ENCODE data around the gene KIAA1191. TPM values are rescaled to one million over a fixed set of nuclear protein-coding genes. Genes with fewer than 3 reads are reported as not detected.
A peak's percentile ranks its signal among the peaks of the same experiment; 100 is the strongest.

The KIAA1191 gene
- total RNA-seq, 1 experiment from 2014 or later: 128 TPM

- Histone ChIP-seq H2BK20ac (ENCODE audit: low read depth, low read length, poor library complexity, severe bottlenecking) (no peak overlapping the region), H3K23ac (ENCODE audit: insufficient read length, low read depth, low read length) (no peak overlapping the region), H3T11ph (ENCODE audit: low read length) (no peak overlapping the region), H4K8ac (replicated peaks; ENCODE audit: insufficient read length, low read depth, low read length) (no peak overlapping the region), H4K20me1 (ENCODE audit: control insufficient read depth, insufficient read depth, insufficient read length) (no peaks in the 10 kb centered on the region), H3K27me3 (ENCODE audit: insufficient read depth, low read length) (no peaks in the 10 kb centered on the region), H3K79me2 (ENCODE audit: insufficient read depth, low read length) (no peaks in the 10 kb centered on the region), H2BK12ac (ENCODE audit: insufficient read length, low read depth, low read length) (no peak overlapping the region), H3K79me1 (ENCODE audit: insufficient read depth, low read depth, low read length, poor library complexity, severe bottlenecking) (no peaks in the 10 kb centered on the region), H3K23me2 (ENCODE audit: insufficient read length, low read depth, low read length, poor library complexity, severe bottlenecking) (no peaks in the 10 kb centered on the region), H4K5ac (ENCODE audit: insufficient read length, low read depth, low read length) (no peak overlapping the region), H3K18ac (ENCODE audit: insufficient read length, low read depth, low read length) (no peak overlapping the region), H3K9ac (ENCODE audit: extremely low read depth, insufficient read length, low read length) (no peak overlapping the region), H4K91ac (ENCODE audit: insufficient read length, low read depth, low read length) (no peak overlapping the region), H2BK5ac (ENCODE audit: insufficient read length, low read length) (no peak overlapping the region), H3K56ac (ENCODE audit: insufficient read length, low read depth, low read length) (peak overlapping the region; percentile 18), H3K4me2 (ENCODE audit: insufficient read depth, insufficient read length, low read length) (no peak overlapping the region), H2AK5ac (ENCODE audit: insufficient read length, low read length) (no peak overlapping the region), H3K9me3 (ENCODE audit: control insufficient read depth, low read depth, low read length) (no peaks in the 10 kb centered on the region), H2AFZ (ENCODE audit: low read length) (no peak overlapping the region), H3K14ac (ENCODE audit: insufficient read depth, low read length) (no peak overlapping the region), H2BK120ac (ENCODE audit: low read depth, low read length, poor library complexity, severe bottlenecking) (no peak overlapping the region), H3K4ac (ENCODE audit: low read depth, low read length) (no peak overlapping the region), H3K4me1 (ENCODE audit: insufficient read depth, low read length) (no peaks in the 10 kb centered on the region), H3K27ac (ENCODE audit: insufficient read length, low read depth, low read length) (no peak overlapping the region), H2BK15ac (ENCODE audit: low read depth, low read length) (no peak overlapping the region)
- no peak for TF ChIP-seq CTCF (conservative IDR thresholded peaks at IDR 0.05)
- Mint-ChIP-seq H3K9me3 (no peaks in the 10 kb centered on the region), H3K27ac (peak overlapping the region in 1 of 3 experiments; percentile 65; a peak in 1 of 7 replicates), H3K27me3 (ENCODE audit: low read depth) (peaks cover 2% of the 10 kb centered on the region; the same call in 1 of the 2 replicates), H3K4me3 (no peak overlapping the region), H3K4me1 (peaks cover 10 to 12% of the 10 kb centered on the region in 2 experiments), H3K36me3 (ENCODE audit: insufficient read depth in 1 of 3, low read depth in 3 of 3) (peaks cover 0 to 2% (median 0%) of the 10 kb centered on the region in 3 experiments; a peak in 2 of 7 replicates)
- no CpG with 5 or more reads among the region's 22 CpGs for WGBS (ENCODE audit: extremely low coverage, insufficient read length, low lambda C conversion rate)
- DNase-seq: no peak
Observed at GRCh38 chr5:176401281-176402205, 40.0 kb upstream of the KIAA1191 start.

All from H9 (cell line).